Stimulated activated CD4-positive, alpha-beta T cell treated with anti-CD3 and anti-CD28 coated beads, Interleukin-4, amount 100 ng/mL, for 1 hour (primary cell): ENCODE measurements around the gene RHOT2.
A peak's percentile ranks its signal among the peaks of the same experiment; 100 is the strongest.
"Not testable (repeated sequence)": the region's sequence is repeated elsewhere in the genome, so short reads cannot be mapped to it uniquely, and the experiment has no call there.

Source experiments
- DNase-seq: peaks from one replicate; pipeline ENCODE4 v3.0.0-alpha.2; 2020

The RHOT2 gene

GRCh38 chr16:682493-683395, 14.8 kb downstream of the RHOT2 start:
- DNase-seq, result no peak

GRCh38 chr16:683396-684070, 15.6 kb downstream of the RHOT2 start:
- DNase-seq, result no peak

- DNase-seq, result peak; percentile 99
Observed at GRCh38 chr16:684071-684794, 16.3 kb downstream of the RHOT2 start, which contains the start of gene JMJD8. TSS of gene JMJD8 (minus strand) at chr16:684334. CDS start at chr16:684319, 15 bp downstream.

GRCh38 chr16:684961-685696, 17.2 kb downstream of the RHOT2 start:
- DNase-seq, result no peak

- DNase-seq, result no peak
Observed at GRCh38 chr16:685967-686366, 18.0 kb downstream of the RHOT2 start.

GRCh38 chr16:686459-687260, 18.7 kb downstream of the RHOT2 start:
- DNase-seq, result no peak

- DNase-seq, result no peak
Observed at GRCh38 chr16:687499-687898, 19.6 kb downstream of the RHOT2 start.

- DNase-seq, result no peak
Observed at GRCh38 chr16:689175-689897, 21.4 kb downstream of the RHOT2 start.

- not testable (repeated sequence) for DNase-seq
Observed at GRCh38 chr16:691242-691641, 23.3 kb downstream of the RHOT2 start.

GRCh38 chr16:692356-693108, 24.6 kb downstream of the RHOT2 start:
- DNase-seq, result no peak

GRCh38 chr16:693364-693763, 25.4 kb downstream of the RHOT2 start:
- no peak for DNase-seq

GRCh38 chr16:693766-694165, 25.8 kb downstream of the RHOT2 start:
- DNase-seq, result no peak

- DNase-seq, result no peak
Observed at GRCh38 chr16:694187-694862, 26.4 kb downstream of the RHOT2 start.

- DNase-seq, result no peak
Observed at GRCh38 chr16:694863-695354, 27.0 kb downstream of the RHOT2 start.

GRCh38 chr16:695355-696089, 27.6 kb downstream of the RHOT2 start:
- DNase-seq, result peak; percentile 69

GRCh38 chr16:698911-699671, 31.2 kb downstream of the RHOT2 start:
- DNase-seq, result no peak

- DNase-seq, result peak; percentile 61
Observed at GRCh38 chr16:700684-701584, 33.0 kb downstream of the RHOT2 start.
